H1 (cell line): Measurements from ENCODE around the gene FRMD4A. TPM values are rescaled to one million over a fixed set of nuclear protein-coding genes. Genes with fewer than 3 reads are reported as not detected.

Experiments used
- CTCF ChIA-PET: fragments of 300-600 bp; sonication (Branson Sonifier 250); formaldehyde crosslinking; loops from one replicate; lab custom pipeline; 2021; ENCODE audit not compliant: partially characterized antibody; lab: Charles Lee
- POLR2A ChIA-PET: fragments of 300-600 bp; sonication (Branson Sonifier 250); formaldehyde crosslinking; loops from one replicate; lab custom pipeline; 2021; ENCODE audit warnings: inconsistent platforms; ENCODE audit not compliant: partially characterized antibody; lab: Charles Lee
- DNase-seq, 2 experiments: peaks; one replicate each; pipeline versions ENCODE4 v3.0.0 to v3.0.0-alpha.2; 2010 to 2022; ENCODE audit warnings: low spot score in 2 of 2, low read depth in 1 of 2, mixed read lengths in 1 of 2
- FAIRE-seq: peaks from 2 replicates; lab custom pipeline; 2011; peaks lifted over from hg19 to GRCh38; lab: Jason Lieb, UNC
- H2AFZ ChIP-seq: 2 replicates; pipeline ENCODE4 v1.8.1; 2012; ENCODE audit warnings: low read length, inconsistent platforms
- H2AK5ac ChIP-seq: 2 replicates; pipeline ENCODE4 v1.6.1; 2013; ENCODE audit warnings: low read depth, low read length
- H2BK120ac ChIP-seq: replicated peaks from 2 replicates; pipeline ENCODE3; 2013; ENCODE audit warnings: low read depth, low read length, inconsistent platforms
- H2BK12ac ChIP-seq: 2 replicates; pipeline ENCODE4 v1.6.1; 2013; ENCODE audit warnings: low read depth, low read length
- H2BK15ac ChIP-seq: 2 replicates; pipeline ENCODE4 v1.6.1; 2013; ENCODE audit warnings: low read length
- H2BK20ac ChIP-seq: 2 replicates; pipeline ENCODE4 v1.6.1; 2013; ENCODE audit warnings: low read length
- H2BK5ac ChIP-seq: 2 replicates; pipeline ENCODE4 v1.6.1; 2013; ENCODE audit warnings: low read depth, low read length
- H3K14ac ChIP-seq: 2 replicates; pipeline ENCODE4 v1.6.1; 2013; ENCODE audit warnings: inconsistent platforms; ENCODE audit not compliant: insufficient read length
- H3K18ac ChIP-seq: 2 replicates; pipeline ENCODE4 v1.6.1; 2013; ENCODE audit warnings: low read length; ENCODE audit errors: extremely low read depth
- H3K23ac ChIP-seq: 2 replicates; pipeline ENCODE4 v1.6.1; 2013; ENCODE audit warnings: inconsistent platforms; ENCODE audit not compliant: insufficient read length
- H3K23me2 ChIP-seq: 2 replicates; pipeline ENCODE4 v1.6.1; 2013; ENCODE audit warnings: low read depth, low read length
- H3K27ac ChIP-seq: 2 replicates; pipeline ENCODE4 v1.6.1; 2011; ENCODE audit warnings: low read depth, low read length, inconsistent platforms
- H3K27me3 ChIP-seq, 4 experiments: replicated peaks in 1 of 4; 1 replicate in 1 of 4; 2 replicates in 3 of 4; pipeline versions ENCODE4 v1.6.1 to v1.8.1; 2011 to 2013; ENCODE audit warnings: low read length in 3 of 4, mild to moderate bottlenecking in 3 of 4, inconsistent platforms in 2 of 4, mixed read lengths in 2 of 4, moderate library complexity in 1 of 4; ENCODE audit not compliant: control insufficient read depth in 3 of 4, insufficient read depth in 3 of 4; ENCODE audit errors: extremely low read depth in 1 of 4
- H3K36me3 ChIP-seq, 4 experiments: 2 replicates each; pipeline versions ENCODE4 v1.6.1 to v1.8.1; 2011 to 2013; ENCODE audit warnings: mild to moderate bottlenecking in 4 of 4, low read length in 3 of 4, moderate library complexity in 2 of 4, control low read depth in 1 of 4, inconsistent platforms in 1 of 4; ENCODE audit not compliant: insufficient read depth in 4 of 4, control insufficient read depth in 2 of 4
- H3K4ac ChIP-seq: replicated peaks from 2 replicates; pipeline ENCODE3; 2013; ENCODE audit warnings: low read length, low read depth, mixed read lengths, inconsistent platforms; ENCODE audit not compliant: insufficient read length
- H3K4me1 ChIP-seq, 4 experiments: replicated peaks in 1 of 4; 1 replicate in 1 of 4; 2 replicates in 3 of 4; pipeline versions ENCODE4 v1.6.1 to v1.8.1; 2011 to 2013; ENCODE audit warnings: low read length in 3 of 4, inconsistent platforms in 2 of 4, mixed read lengths in 1 of 4; ENCODE audit not compliant: insufficient read depth in 4 of 4, control insufficient read depth in 3 of 4
- H3K4me2 ChIP-seq, 2 experiments: 2 replicates each; pipeline versions ENCODE4 v1.6.1 to v1.8.1; 2011 to 2013; ENCODE audit warnings: low read depth in 2 of 2, low read length in 2 of 2, control low read depth in 1 of 2, inconsistent platforms in 1 of 2, mild to moderate bottlenecking in 1 of 2; ENCODE audit not compliant: insufficient read depth in 1 of 2
- H3K4me3 ChIP-seq, 4 experiments: fragments of 200-600, 300-600 bp in 1 of 4; sonication (generic), shearing (Covaris generic), sonication (Bioruptor Twin) in 1 of 4; 2 replicates each; pipeline versions ENCODE4 v1.5.1 to v1.8.1; 2011 to 2016; ENCODE audit warnings: low read length in 4 of 4, low read depth in 3 of 4, control low read depth in 2 of 4, inconsistent platforms in 2 of 4, mild to moderate bottlenecking in 2 of 4, mixed read lengths in 1 of 4, moderate library complexity in 1 of 4; ENCODE audit not compliant: insufficient read depth in 2 of 4; ENCODE audit errors: extremely low read depth in 1 of 4
- H3K56ac ChIP-seq: replicated peaks from 2 replicates; pipeline ENCODE3; 2013; ENCODE audit warnings: low read depth, mild to moderate bottlenecking, mixed read lengths, low read length, inconsistent platforms; ENCODE audit not compliant: insufficient read length
- H3K79me1 ChIP-seq: 2 replicates; pipeline ENCODE4 v1.6.1; 2013; ENCODE audit warnings: low read depth, low read length, control low read depth
- H3K79me2 ChIP-seq, 2 experiments: 2 replicates each; pipeline versions ENCODE4 v1.6.1 to v1.8.1; 2012 to 2013; ENCODE audit warnings: low read length in 2 of 2, mild to moderate bottlenecking in 2 of 2, inconsistent platforms in 1 of 2; ENCODE audit not compliant: insufficient read depth in 2 of 2, control insufficient read depth in 1 of 2
- H3K9ac ChIP-seq, 4 experiments: replicated peaks in 1 of 4; 1 replicate in 1 of 4; 2 replicates in 3 of 4; pipeline versions ENCODE4 v1.6.1 to v1.8.1; 2011 to 2013; ENCODE audit warnings: low read depth in 3 of 4, low read length in 3 of 4, control low read depth in 2 of 4, mild to moderate bottlenecking in 2 of 4, moderate library complexity in 2 of 4, inconsistent platforms in 1 of 4; ENCODE audit errors: extremely low read depth in 1 of 4
- H3K9me3 ChIP-seq, 2 experiments: 2 replicates each; pipeline versions ENCODE4 v1.6.1 to v1.8.1; 2012 to 2013; ENCODE audit warnings: mild to moderate bottlenecking in 2 of 2, moderate library complexity in 2 of 2, control low read depth in 1 of 2, inconsistent platforms in 1 of 2, low read depth in 1 of 2, low read length in 1 of 2, mixed read lengths in 1 of 2; ENCODE audit not compliant: insufficient read depth in 2 of 2
- H4K20me1 ChIP-seq, 2 experiments: replicated peaks in 1 of 2; 2 replicates each; pipeline versions ENCODE3 to v1.8.1; 2011 to 2013; ENCODE audit warnings: inconsistent platforms in 2 of 2, low read length in 2 of 2, mild to moderate bottlenecking in 1 of 2; ENCODE audit not compliant: insufficient read depth in 2 of 2, control insufficient read depth in 1 of 2
- H4K5ac ChIP-seq: 2 replicates; pipeline ENCODE4 v1.6.1; 2013; ENCODE audit warnings: low read length, low read depth, mixed read lengths, inconsistent platforms; ENCODE audit not compliant: insufficient read length
- H4K8ac ChIP-seq: 2 replicates; pipeline ENCODE4 v1.8.0; 2013; ENCODE audit warnings: mild to moderate bottlenecking, moderate library complexity, low read length, inconsistent platforms; ENCODE audit not compliant: insufficient read depth; ENCODE audit errors: extremely low read depth
- H4K91ac ChIP-seq: replicated peaks from 2 replicates; pipeline ENCODE3; 2013; ENCODE audit warnings: low read length, mixed read lengths, inconsistent platforms; ENCODE audit not compliant: insufficient read length
- CHD2 ChIP-seq: IDR thresholded peaks from 2 replicates; pipeline ENCODE4 v1.6.1; 2012; ENCODE audit warnings: low read length, improper control_type of control experiment
- CREB1 ChIP-seq: IDR thresholded peaks from 2 replicates; pipeline ENCODE4 v1.6.1; 2012; ENCODE audit warnings: inconsistent platforms
- E2F6 ChIP-seq: IDR thresholded peaks from 2 replicates; pipeline ENCODE4 v1.6.1; 2012; ENCODE audit warnings: inconsistent platforms
- EP300 ChIP-seq, 2 experiments: IDR thresholded peaks; 1 replicate in 1 of 2; 2 replicates in 1 of 2; pipeline ENCODE4 v1.6.1; 2011 to 2012; ENCODE audit warnings: low read depth in 2 of 2, low read length in 2 of 2, mild to moderate bottlenecking in 2 of 2, borderline replicate concordance in 1 of 2, inconsistent platforms in 1 of 2, moderate library complexity in 1 of 2
- GTF2F1 ChIP-seq: IDR thresholded peaks from 2 replicates; pipeline ENCODE4 v1.6.1; 2012; ENCODE audit warnings: low read depth, low read length, improper control_type of control experiment, borderline replicate concordance
- JUN ChIP-seq: IDR thresholded peaks from 2 replicates; pipeline ENCODE4 v1.6.1; 2011; ENCODE audit warnings: low read depth, mild to moderate bottlenecking, improper control_type of control experiment, low read length
- KDM1A ChIP-seq: fragments of 200-600, 300-600 bp; sonication (generic); IDR thresholded peaks from 2 replicates; pipeline ENCODE4 v1.7.1; 2016; ENCODE audit warnings: mild to moderate bottlenecking, low read length, borderline replicate concordance
- MAFK ChIP-seq: IDR thresholded peaks from 2 replicates; pipeline ENCODE4 v1.6.1; 2012; ENCODE audit warnings: low read depth, mild to moderate bottlenecking, improper control_type of control experiment, low read length
- POLR2AphosphoS5 ChIP-seq: IDR thresholded peaks from 2 replicates; pipeline ENCODE4 v1.6.1; 2011; ENCODE audit warnings: low read depth, low read length
- RFX5 ChIP-seq: IDR thresholded peaks from 2 replicates; pipeline ENCODE4 v1.6.1; 2011; ENCODE audit warnings: low read depth, low read length, improper control_type of control experiment, borderline replicate concordance
- RXRA ChIP-seq: IDR thresholded peaks from 2 replicates; pipeline ENCODE4 v1.6.1; 2011; ENCODE audit warnings: low read depth, mild to moderate bottlenecking, low read length, moderate library complexity; ENCODE audit not compliant: insufficient read depth
- SIN3A ChIP-seq, 2 experiments: IDR thresholded peaks in 1 of 2; conservative IDR thresholded peaks in 1 of 2; 2 replicates each; pipeline ENCODE4 v1.6.1; 2011 to 2012; ENCODE audit warnings: low read length in 2 of 2, improper control_type of control experiment in 1 of 2, low read depth in 1 of 2, mild to moderate bottlenecking in 1 of 2
- TCF12 ChIP-seq: IDR thresholded peaks from 2 replicates; pipeline ENCODE4 v1.6.1; 2011; ENCODE audit warnings: low read depth, mild to moderate bottlenecking, low read length
- YY1 ChIP-seq: IDR thresholded peaks from 2 replicates; pipeline ENCODE4 v1.6.1; 2011; ENCODE audit warnings: low read depth, mild to moderate bottlenecking, low read length
- WGBS, 2 experiments: shearing (Covaris generic) in 1 of 2; methylation state at CpG; one replicate each; pipeline versions ENCODE4 v1.1.6 to v1.1.7; 2013 to 2015; ENCODE audit warnings: low lambda C conversion rate in 2 of 2, mixed read lengths in 2 of 2, inconsistent platforms in 1 of 2, low coverage in 1 of 2, missing lambda C conversion rate in 1 of 2; ENCODE audit not compliant: insufficient replicate concordance in 2 of 2, insufficient coverage in 1 of 2, insufficient read length in 1 of 2; ENCODE audit errors: extremely low coverage in 1 of 2, missing lambda C conversion rate in 1 of 2; 5-methylcytosine and 5-hydroxymethylcytosine counted together
- polyA plus RNA-seq, 7 experiments: library from polyadenylated mRNA; depleted of rRNA in 3 of 7; stranded (reverse) in 5 of 7; unstranded in 2 of 7; fragments of >200 nt in 5 of 7; fragments of 200-250 nt in 2 of 7; gene quantifications; 1 replicate in 5 of 7; 2 replicates in 1 of 7; 4 replicates in 1 of 7; pipeline versions ENCODE4 v1.2.1 to v1.2.3, GENCODE V29; 2011 to 2013; ENCODE audit warnings: missing spikeins in 2 of 7, mixed read lengths in 2 of 7
- total RNA-seq: library from RNA; stranded (reverse); fragmentation: NEBNext Ultra II Directional; extraction: Animal tissue kit (Norgen Biotek cat#: 25700); gene quantifications from 2 replicates; pipeline ENCODE4 v1.2.1, GENCODE V29; 2021

FRMD4A gene
- total and polyA plus RNA-seq, 2 of the 8 experiments (the other 6 are each of a cell fraction or from before 2014, with no cell fraction given): 38.6 to 39.6 TPM

GRCh38 chr10:13734151-13734550 lies 596.6 kb downstream of the FRMD4A start:
- FAIRE-seq: no peak
- H3K18ac ChIP-seq: no peak overlapping the region
- H2BK15ac ChIP-seq: no peak overlapping the region
- H2BK20ac ChIP-seq: no peak overlapping the region
- no peak overlapping the region for H3K4me3 ChIP-seq
- H3K36me3 ChIP-seq: peaks cover 0 to 4% (median 2%) of the 10 kb centered on the region in 4 experiments; a peak in 3 of 8 replicates
- H3K4me1 ChIP-seq: no peaks in the 10 kb centered on the region; a peak in 2 of 7 replicates
- H3K14ac ChIP-seq: no peak overlapping the region
- H3K27me3 ChIP-seq: no peaks in the 10 kb centered on the region
- H2AFZ ChIP-seq: no peak overlapping the region
- WGBS, 2 experiments: 95% methylated on average over 8 of the region's 8 CpGs; no CpG with 5 or more reads in 1 of the 2 experiments
- H3K56ac ChIP-seq: no peak overlapping the region
- no peak overlapping the region for H2BK120ac ChIP-seq
- H4K8ac ChIP-seq: no peak overlapping the region
- H2BK5ac ChIP-seq: no peak overlapping the region
- no peaks in the 10 kb centered on the region for H3K9me3 ChIP-seq
- H4K20me1 ChIP-seq: no peaks in the 10 kb centered on the region
- H3K79me2 ChIP-seq: no peaks in the 10 kb centered on the region
- TF ChIP-seq TCF12: no peak
- no peak for TF ChIP-seq SIN3A (conservative IDR thresholded peaks at IDR 0.05 in 1 of 2, IDR thresholded peaks at IDR 0.05 in 1 of 2; ENCODE audit: low read depth in 1 of 2, low read length in 2 of 2)
- TF ChIP-seq CREB1: no peak
- TF ChIP-seq E2F6: no peak
- TF ChIP-seq EP300 (IDR thresholded peaks at IDR 0.05; ENCODE audit: borderline replicate concordance in 1 of 2, low read depth in 2 of 2, low read length in 2 of 2): no peak
- TF ChIP-seq POLR2AphosphoS5: no peak
- no peak for TF ChIP-seq YY1
- no peak for TF ChIP-seq JUN
- TF ChIP-seq RXRA: no peak
- no peak for TF ChIP-seq KDM1A
- no peak for TF ChIP-seq MAFK
- no peak for TF ChIP-seq CHD2
- TF ChIP-seq GTF2F1: no peak
- no peak for TF ChIP-seq RFX5
- TF ChIP-seq, all 59 proteins: peak for 0
- ChIA-PET POLR2A (no interaction called here), CTCF (interaction anchor here (0.5 to 1.6 kb wide), 2 partner anchors 14 to 748 kb away, joined by 3 to 5 read pairs; no protein-coding TSS in a partner anchor)
- Histone ChIP-seq H2AK5ac (no peak overlapping the region), H3K4me2 (no peak overlapping the region), H3K4ac (no peak overlapping the region), H3K23me2 (no peaks in the 10 kb centered on the region), H4K91ac (no peak overlapping the region), H3K23ac (no peak overlapping the region), H2BK12ac (no peak overlapping the region), H3K27ac (no peak overlapping the region), H3K79me1 (no peaks in the 10 kb centered on the region), H4K5ac (no peak overlapping the region), H3K9ac (no peak overlapping the region)
- DNase-seq: no peak
